HCT116 (cell line): ENCODE data around the gene RGS6. TPM values are rescaled to one million over a fixed set of nuclear protein-coding genes. Genes with fewer than 3 reads are reported as not detected.

Source experiments
- ATAC-seq: fragments of 200-7000 bp; cut with Tn5 transposase; 2 replicates; pipeline ENCODE4 v1.9.1; 2020; ENCODE audit warnings: mild to moderate bottlenecking, moderate library complexity
- BruUV-seq: library from RNA; stranded (reverse); fragments of 400-500 nt; replicated peaks from 2 replicates; lab custom pipeline; 2021; lab: Mats Ljungman, UMichigan
- CTCF ChIA-PET: fragments of 300-600 bp; sonication (Branson Sonifier 250); formaldehyde crosslinking; loops from one replicate; lab custom pipeline; 2021; ENCODE audit warnings: antibody characterized with exemption; lab: Charles Lee
- POLR2A ChIA-PET: fragments of 300-600, 350-600 bp; sonication (Branson Sonifier 250); formaldehyde crosslinking; loops from one replicate; lab custom pipeline; 2021; ENCODE audit warnings: antibody characterized with exemption; lab: Charles Lee
- RAD21 ChIA-PET, 2 experiments: fragments of 300-600 bp; sonication (Branson Sonifier 250); formaldehyde crosslinking; loops; one replicate each; lab custom pipeline; 2023; ENCODE audit warnings: low total read pairs in 2 of 2; ENCODE audit not compliant: uncharacterized antibody in 2 of 2, unreplicated experiment in 2 of 2, low non-redundant PET in 1 of 2; lab: Charles Lee
- DNase-seq: peaks from one replicate; pipeline ENCODE4 v3.0.0-alpha.2; 2010; ENCODE audit warnings: low read depth, low spot score
- H2AFZ ChIP-seq: fragments of 200-600 bp; shearing (Covaris generic), sonication (generic); 2 replicates; pipeline ENCODE4 v1.6.1; 2017; ENCODE audit warnings: low read depth, mixed run types, mixed read lengths, antibody characterized with exemption, low read length; ENCODE audit not compliant: poor library complexity, severe bottlenecking
- H3K27ac ChIP-seq: 2 replicates; pipeline ENCODE4 v1.5.1; 2012; ENCODE audit warnings: low read depth, low read length
- H3K27me3 ChIP-seq: fragments of 200-600 bp; sonication (generic); 2 replicates; pipeline ENCODE4 v1.6.1; 2016; ENCODE audit warnings: mixed run types, low read length, mixed read lengths; ENCODE audit not compliant: insufficient read depth
- H3K36me3 ChIP-seq, 2 experiments: fragments of 200-500 bp in 1 of 2; fragments of 200-600 bp in 1 of 2; sonication (Bioruptor generic) in 1 of 2; sonication (generic) in 1 of 2; 2 replicates each; pipeline versions ENCODE4 v1.5.1 to v1.6.1; 2014 to 2016; ENCODE audit warnings: low read length in 2 of 2, inconsistent platforms in 1 of 2, mixed read lengths in 1 of 2, mixed run types in 1 of 2; ENCODE audit not compliant: insufficient read depth in 2 of 2, control insufficient read depth in 1 of 2
- H3K4me1 ChIP-seq, 2 experiments: fragments of 200-600 bp in 1 of 2; sonication (generic) in 1 of 2; 2 replicates each; pipeline versions ENCODE4 v1.5.1 to v1.6.1; 2012 to 2017; ENCODE audit warnings: low read length in 2 of 2, inconsistent platforms in 1 of 2, mild to moderate bottlenecking in 1 of 2, mixed read lengths in 1 of 2, mixed run types in 1 of 2, moderate library complexity in 1 of 2; ENCODE audit not compliant: insufficient read depth in 2 of 2, control insufficient read depth in 1 of 2
- H3K4me2 ChIP-seq: fragments of 200-600 bp; sonication (generic); 2 replicates; pipeline ENCODE4 v1.6.1; 2017; ENCODE audit warnings: mixed run types, low read length, mixed read lengths
- H3K4me3 ChIP-seq, 2 experiments: fragments of 200-600 bp in 1 of 2; sonication (generic) in 1 of 2; replicated peaks in 1 of 2; 2 replicates each; pipeline ENCODE4 v1.5.1; 2011 to 2016; ENCODE audit warnings: low read length in 2 of 2, control low read depth in 1 of 2, low read depth in 1 of 2, mild to moderate bottlenecking in 1 of 2, mixed read lengths in 1 of 2, mixed run types in 1 of 2
- H3K79me2 ChIP-seq: fragments of 200-600 bp; sonication (generic); 2 replicates; pipeline ENCODE4 v1.6.1; 2017; ENCODE audit warnings: mild to moderate bottlenecking, mixed run types, low read length, moderate library complexity, mixed read lengths; ENCODE audit not compliant: insufficient read depth
- H3K9ac ChIP-seq: fragments of 200-600 bp; sonication (generic); 2 replicates; pipeline ENCODE4 v1.6.1; 2016; ENCODE audit warnings: low read length, mixed read lengths
- H3K9me2 ChIP-seq: fragments of 200-600 bp; sonication (generic), shearing (Covaris generic); 2 replicates; pipeline ENCODE4 v1.6.1; 2017; ENCODE audit warnings: mixed run types, mild to moderate bottlenecking, moderate library complexity; ENCODE audit not compliant: insufficient read depth
- H3K9me3 ChIP-seq, 2 experiments: fragments of 200-500 bp in 1 of 2; fragments of 200-600 bp in 1 of 2; sonication (Bioruptor generic) in 1 of 2; sonication (generic) in 1 of 2; 2 replicates each; pipeline ENCODE4 v1.6.1; 2014 to 2017; ENCODE audit warnings: low read length in 2 of 2, mixed read lengths in 2 of 2, inconsistent platforms in 1 of 2, low read depth in 1 of 2, mild to moderate bottlenecking in 1 of 2, mixed run types in 1 of 2, moderate library complexity in 1 of 2; ENCODE audit not compliant: control insufficient read depth in 1 of 2, insufficient read depth in 1 of 2
- H4K20me1 ChIP-seq: fragments of 200-600 bp; sonication (generic), shearing (Covaris generic); 2 replicates; pipeline ENCODE4 v1.6.1; 2017; ENCODE audit warnings: mixed run types, mild to moderate bottlenecking, moderate library complexity; ENCODE audit not compliant: insufficient read depth
- ATF3 ChIP-seq: IDR thresholded peaks from 2 replicates; pipeline ENCODE4 v1.6.1; 2012
- CTCF ChIP-seq, 3 experiments: fragments of 200-600 bp in 1 of 3; sonication (generic) in 1 of 3; IDR thresholded peaks in 2 of 3; conservative IDR thresholded peaks in 1 of 3; 2 replicates each; pipeline ENCODE4 v1.5.1; 2012 to 2017; ENCODE audit warnings: low read depth in 2 of 3, low read length in 2 of 3, antibody characterized with exemption in 1 of 3, borderline replicate concordance in 1 of 3, control low read depth in 1 of 3, mild to moderate bottlenecking in 1 of 3, mixed read lengths in 1 of 3, mixed run types in 1 of 3, moderate library complexity in 1 of 3; ENCODE audit not compliant: insufficient read depth in 1 of 3
- EGR1 ChIP-seq: IDR thresholded peaks from 2 replicates; pipeline ENCODE4 v1.6.1; 2012; ENCODE audit warnings: low read depth
- ELF1 ChIP-seq: IDR thresholded peaks from 2 replicates; pipeline ENCODE4 v1.6.1; 2012; ENCODE audit warnings: low read depth, borderline replicate concordance
- EZH2 ChIP-seq: fragments of 200-600 bp; sonication (generic); IDR thresholded peaks from 2 replicates; pipeline ENCODE4 v1.6.1; 2017; ENCODE audit warnings: antibody characterized with exemption, mixed run types
- EZH2phosphoT487 ChIP-seq: fragments of 200-600 bp; IDR thresholded peaks from 2 replicates; pipeline ENCODE4 v1.6.1; 2018; ENCODE audit warnings: antibody characterized with exemption, borderline replicate concordance
- FOSL1 ChIP-seq: IDR thresholded peaks from 2 replicates; pipeline ENCODE4 v1.6.1; 2012; ENCODE audit warnings: low read depth
- JUND ChIP-seq: IDR thresholded peaks from 2 replicates; pipeline ENCODE4 v1.6.1; 2012
- MAX ChIP-seq: IDR thresholded peaks from 2 replicates; pipeline ENCODE4 v1.6.1; 2012
- POLR2A ChIP-seq: IDR thresholded peaks from 2 replicates; pipeline ENCODE4 v1.7.0; 2011; ENCODE audit warnings: borderline replicate concordance; ENCODE audit not compliant: insufficient read depth, insufficient read length; ENCODE audit errors: extremely low read depth
- POLR2AphosphoS5 ChIP-seq: IDR thresholded peaks from 2 replicates; pipeline ENCODE4 v1.6.1; 2011; ENCODE audit warnings: mild to moderate bottlenecking, low read depth, low read length, moderate library complexity
- RAD21 ChIP-seq: IDR thresholded peaks from 2 replicates; pipeline ENCODE4 v1.6.1; 2012; ENCODE audit warnings: low read depth, mild to moderate bottlenecking
- SIN3A ChIP-seq: IDR thresholded peaks from 2 replicates; pipeline ENCODE4 v1.6.1; 2012; ENCODE audit warnings: low read depth
- SRF ChIP-seq: IDR thresholded peaks from 2 replicates; pipeline ENCODE4 v1.6.1; 2012; ENCODE audit warnings: low read depth
- TCF7L2 ChIP-seq: IDR thresholded peaks from 2 replicates; pipeline ENCODE4 v1.7.0; 2011; ENCODE audit warnings: borderline replicate concordance, inconsistent platforms; ENCODE audit not compliant: insufficient read depth, insufficient read length; ENCODE audit errors: extremely low read depth
- ZBTB33 ChIP-seq: IDR thresholded peaks from 2 replicates; pipeline ENCODE4 v1.6.1; 2011; ENCODE audit warnings: mild to moderate bottlenecking, low read length, moderate library complexity; ENCODE audit not compliant: insufficient replicate concordance; ENCODE audit errors: extremely low read depth
- ZFX ChIP-seq: fragments of 450-650 bp; IDR thresholded peaks from 2 replicates; pipeline ENCODE4 v1.6.1; 2017
- ZNF274 ChIP-seq: fragments of 200-500 bp; sonication (Bioruptor generic); IDR thresholded peaks from 2 replicates; pipeline ENCODE4 v1.6.1; 2014; ENCODE audit warnings: mild to moderate bottlenecking, low read depth, low read length, inconsistent platforms
- intact Hi-C: fragments of 100-400 bp; cut with micrococcal nuclease; formaldehyde crosslinking; loops from 2 replicates; pipeline ENCODE4 v1.10.0; 2022
- total RNA-seq: library from RNA; stranded (reverse); gene quantifications from one replicate; pipeline ENCODE4 v1.2.1, GENCODE V29; 2021; ENCODE audit not compliant: unreplicated experiment

Gene RGS6
- total RNA-seq, 1 experiment from 2014 or later, result 4.7 TPM

GRCh38 chr14:72404998-72405397 is 472.8 kb downstream of the RGS6 start:
- no TSS peak for BruUV-seq
- Histone ChIP-seq H3K4me3 (no peak overlapping the region), H3K4me1 (no peaks in the 10 kb centered on the region), H2AFZ (no peak overlapping the region), H3K79me2 (no peaks in the 10 kb centered on the region), H3K9me2 (no peaks in the 10 kb centered on the region), H3K27me3 (no peaks in the 10 kb centered on the region), H4K20me1 (no peaks in the 10 kb centered on the region), H3K9me3 (no peaks in the 10 kb centered on the region), H3K4me2 (no peak overlapping the region), H3K27ac (no peak overlapping the region), H3K9ac (no peak overlapping the region), H3K36me3 (no peaks in the 10 kb centered on the region)
- ATAC-seq (no peak), DNase-seq (no peak)
- ChIA-PET POLR2A (no interaction called here), CTCF (interaction anchor here (1.1 to 1.5 kb wide), 2 partner anchors 14 to 16 kb away, joined by 3 to 4 read pairs; no protein-coding TSS in a partner anchor), RAD21 (no interaction called here)
- TF ChIP-seq CTCF (IDR thresholded peaks at IDR 0.05 in 2 of 3, conservative IDR thresholded peaks at IDR 0.05 in 1 of 3; ENCODE audit: borderline replicate concordance in 1 of 3, insufficient read depth in 1 of 3, low read depth in 2 of 3, low read length in 2 of 3) (no peak), POLR2AphosphoS5 (no peak), EZH2 (no peak), ZNF274 (no peak), ZFX (no peak), SIN3A (no peak), EGR1 (no peak), JUND (no peak), SRF (no peak), ZBTB33 (no peak), TCF7L2 (no peak), ATF3 (no peak), ELF1 (no peak), RAD21 (no peak), EZH2phosphoT487 (no peak), POLR2A (no peak), FOSL1 (no peak), MAX (no peak)
- intact Hi-C loops, result no loop called here
